PC-3 (cell line): ENCODE data around the gene UPF1. TPM values are rescaled to one million over a fixed set of nuclear protein-coding genes. Genes with fewer than 3 reads are reported as not detected.

Experiments
- ATAC-seq: fragments of 200-7000 bp; cut with Tn5 transposase; 2 replicates; pipeline ENCODE4 v1.9.1; 2020; ENCODE audit warnings: mild to moderate bottlenecking, moderate library complexity
- BruUV-seq: library from RNA; stranded (reverse); fragments of 400-500 nt; replicated peaks from 2 replicates; lab custom pipeline; 2021; lab: Mats Ljungman, UMichigan
- CTCF ChIA-PET: fragments of 300-600 bp; sonication (Branson Sonifier 250); formaldehyde crosslinking; loops from one replicate; lab custom pipeline; 2022; ENCODE audit warnings: antibody characterized with exemption; lab: Charles Lee
- POLR2A ChIA-PET: fragments of 300-600 bp; sonication (Branson Sonifier 250); formaldehyde crosslinking; loops from one replicate; lab custom pipeline; 2022; ENCODE audit warnings: antibody characterized with exemption; ENCODE audit not compliant: unreplicated experiment; lab: Charles Lee
- DNase-seq: peaks from one replicate; pipeline ENCODE4 v3.0.0-alpha.2; 2015
- H2AFZ ChIP-seq: fragments of 300-600 bp; sonication (generic); 2 replicates; pipeline ENCODE4 v1.6.0; 2016; ENCODE audit warnings: antibody characterized with exemption, low read length
- H3F3A ChIP-seq: fragments of 300-600 bp; sonication (generic); one replicate; pipeline ENCODE4 v1.6.0; 2017; ENCODE audit warnings: antibody characterized with exemption, low read length, control low read depth, mild to moderate bottlenecking; ENCODE audit not compliant: unreplicated experiment
- H3K27ac ChIP-seq: fragments of 300-600 bp; sonication (generic); 2 replicates; pipeline ENCODE4 v1.5.1; 2016; ENCODE audit warnings: mild to moderate bottlenecking, low read length
- H3K27me3 ChIP-seq: fragments of 300-600 bp; sonication (generic); 2 replicates; pipeline ENCODE4 v1.6.1; 2016; ENCODE audit warnings: low read length, mixed read lengths
- H3K36me3 ChIP-seq: fragments of 300-600 bp; sonication (generic); 2 replicates; pipeline ENCODE4 v1.6.1; 2016; ENCODE audit warnings: low read depth, mixed run types, low read length, mixed read lengths
- H3K4me1 ChIP-seq: fragments of 300-600 bp; sonication (generic); 2 replicates; pipeline ENCODE4 v1.5.1; 2016; ENCODE audit warnings: low read length; ENCODE audit not compliant: insufficient read depth
- H3K4me2 ChIP-seq: fragments of 300-600 bp; sonication (generic); 2 replicates; pipeline ENCODE4 v1.6.0; 2016; ENCODE audit warnings: low read length
- H3K4me3 ChIP-seq: fragments of 300-600 bp; sonication (generic); 2 replicates; pipeline ENCODE4 v1.5.1; 2016; ENCODE audit warnings: mild to moderate bottlenecking, low read length, mixed read lengths
- H3K79me2 ChIP-seq: fragments of 300-600 bp; sonication (generic); 2 replicates; pipeline ENCODE4 v1.6.1; 2017; ENCODE audit warnings: low read length, mixed read lengths
- H3K9ac ChIP-seq: fragments of 300-600 bp; sonication (generic); 2 replicates; pipeline ENCODE4 v1.6.0; 2016; ENCODE audit warnings: mild to moderate bottlenecking, low read length
- H3K9me2 ChIP-seq: fragments of 300-600 bp; sonication (generic); replicated peaks from 2 replicates; pipeline ENCODE4 v1.6.1; 2016; ENCODE audit warnings: mixed run types, low read length, mixed read lengths
- H3K9me3 ChIP-seq: fragments of 300-600 bp; sonication (generic); 2 replicates; pipeline ENCODE4 v1.6.1; 2016; ENCODE audit warnings: low read length, mixed read lengths
- H4K20me1 ChIP-seq: fragments of 300-600 bp; sonication (generic); 2 replicates; pipeline ENCODE4 v1.6.1; 2016; ENCODE audit warnings: low read length, mixed read lengths
- EZH2 ChIP-seq: fragments of 300-600 bp; sonication (generic); IDR thresholded peaks from one replicate; pipeline ENCODE4 v1.6.1; 2017; ENCODE audit warnings: antibody characterized with exemption, mild to moderate bottlenecking, low read length; ENCODE audit not compliant: unreplicated experiment
- EZH2phosphoT487 ChIP-seq: fragments of 300-600 bp; sonication (generic); IDR thresholded peaks from 2 replicates; pipeline ENCODE4 v1.6.1; 2018; ENCODE audit warnings: mild to moderate bottlenecking, antibody characterized with exemption, low read length, borderline replicate concordance
- intact Hi-C: fragments of 100-400 bp; cut with micrococcal nuclease; formaldehyde crosslinking; loops from 2 replicates; pipeline ENCODE4 v1.9.0; 2023
- total RNA-seq: library from RNA; depleted of rRNA; stranded (reverse); fragments of >200 nt; gene quantifications from 2 replicates; pipeline ENCODE4 v1.2.3, GENCODE V29; 2014
- TF ChIP-seq, protein P1 (sequence below): fragments of 300-600 bp; sonication (generic); conservative IDR thresholded peaks from 2 replicates; pipeline ENCODE4 v1.5.1; 2017; ENCODE audit warnings: antibody characterized with exemption, low read depth, mild to moderate bottlenecking, low read length

The UPF1 gene
- total RNA-seq, 1 experiment from 2014 or later: 97.1 TPM

DNA sequence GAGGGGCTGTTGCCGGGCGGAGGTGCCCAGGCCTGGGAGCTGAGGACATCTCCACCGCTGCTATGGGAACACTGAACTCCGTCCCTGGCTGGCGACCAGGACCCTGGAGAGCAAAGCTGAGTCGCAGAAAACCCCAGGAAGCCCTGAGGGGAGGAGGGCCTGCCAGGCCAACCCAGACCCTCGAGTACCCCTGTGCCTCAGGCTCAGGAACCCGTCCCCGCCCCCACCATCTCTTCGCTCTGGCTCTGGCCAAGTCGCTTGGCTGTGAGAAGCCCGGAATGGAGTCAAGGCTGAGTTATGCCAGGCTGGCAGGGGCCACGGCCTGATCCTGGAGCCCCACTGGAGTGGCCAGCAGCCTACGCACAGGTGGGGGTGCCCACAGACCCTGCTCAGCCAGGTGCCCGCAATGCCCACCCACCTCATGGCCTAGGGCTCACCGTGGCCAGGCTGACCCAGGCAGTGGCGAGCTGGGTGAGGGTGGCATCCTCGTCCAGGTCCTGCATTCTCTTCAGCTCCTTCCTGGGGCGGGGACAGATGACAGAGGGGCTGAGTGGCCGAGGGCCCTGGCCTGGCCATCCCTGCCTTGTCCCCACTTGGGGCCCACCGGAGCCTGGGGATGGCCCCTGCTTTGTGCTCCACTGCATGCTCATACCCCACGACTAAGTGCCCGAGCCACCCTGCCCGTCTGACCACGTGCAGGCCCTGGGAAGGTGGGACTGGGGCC lies 72.7 kb downstream of the UPF1 start:
- H3K9ac ChIP-seq: no peak overlapping the region
- no peaks in the 10 kb centered on the region for H3K79me2 ChIP-seq
- no peaks in the 10 kb centered on the region for H3K9me3 ChIP-seq
- H2AFZ ChIP-seq: no peak overlapping the region
- CTCF ChIA-PET: no interaction called here
- TF ChIP-seq EZH2 (no peak), EZH2phosphoT487 (no peak)
- TF ChIP-seq, protein P1, sequence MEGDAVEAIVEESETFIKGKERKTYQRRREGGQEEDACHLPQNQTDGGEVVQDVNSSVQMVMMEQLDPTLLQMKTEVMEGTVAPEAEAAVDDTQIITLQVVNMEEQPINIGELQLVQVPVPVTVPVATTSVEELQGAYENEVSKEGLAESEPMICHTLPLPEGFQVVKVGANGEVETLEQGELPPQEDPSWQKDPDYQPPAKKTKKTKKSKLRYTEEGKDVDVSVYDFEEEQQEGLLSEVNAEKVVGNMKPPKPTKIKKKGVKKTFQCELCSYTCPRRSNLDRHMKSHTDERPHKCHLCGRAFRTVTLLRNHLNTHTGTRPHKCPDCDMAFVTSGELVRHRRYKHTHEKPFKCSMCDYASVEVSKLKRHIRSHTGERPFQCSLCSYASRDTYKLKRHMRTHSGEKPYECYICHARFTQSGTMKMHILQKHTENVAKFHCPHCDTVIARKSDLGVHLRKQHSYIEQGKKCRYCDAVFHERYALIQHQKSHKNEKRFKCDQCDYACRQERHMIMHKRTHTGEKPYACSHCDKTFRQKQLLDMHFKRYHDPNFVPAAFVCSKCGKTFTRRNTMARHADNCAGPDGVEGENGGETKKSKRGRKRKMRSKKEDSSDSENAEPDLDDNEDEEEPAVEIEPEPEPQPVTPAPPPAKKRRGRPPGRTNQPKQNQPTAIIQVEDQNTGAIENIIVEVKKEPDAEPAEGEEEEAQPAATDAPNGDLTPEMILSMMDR: no peak
- peaks cover 7% of the 10 kb centered on the region; the same call in 1 of the 2 replicates for H3K36me3 ChIP-seq
- no peak overlapping the region for H3K27ac ChIP-seq
- intact Hi-C loops: no loop called here
- POLR2A ChIA-PET: no interaction called here
- no TSS peak for BruUV-seq
- DNase-seq: no peak
- no peak overlapping the region for H3K4me2 ChIP-seq
- H3K9me2 ChIP-seq: no peaks in the 10 kb centered on the region
- H3F3A ChIP-seq: no peaks in the 10 kb centered on the region
- H3K27me3 ChIP-seq: no peaks in the 10 kb centered on the region
- H3K4me3 ChIP-seq: no peak overlapping the region
- no peaks in the 10 kb centered on the region for H4K20me1 ChIP-seq
- H3K4me1 ChIP-seq: no peaks in the 10 kb centered on the region
- ATAC-seq: no peak

DNA sequence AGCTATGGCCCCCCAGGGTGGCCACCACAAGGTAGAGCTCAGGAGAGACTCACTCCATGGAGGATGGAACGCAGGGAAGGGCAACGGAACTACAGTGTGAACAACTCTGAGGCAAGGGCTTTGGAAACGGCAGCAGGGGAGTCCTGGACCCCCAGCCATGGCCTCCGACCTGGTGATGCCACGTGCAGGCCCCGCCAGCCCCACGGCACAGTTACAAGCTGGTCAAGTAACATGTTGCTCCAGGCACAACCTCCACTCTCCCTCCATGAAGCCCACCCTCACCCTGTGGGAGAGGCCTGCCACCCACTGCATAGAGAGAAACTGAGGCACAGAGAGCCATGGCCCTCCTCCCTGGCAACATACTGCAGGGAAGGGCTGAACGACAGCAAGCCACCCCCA lies 73.3 kb downstream of the UPF1 start:
- Histone ChIP-seq H3K4me2 (no peak overlapping the region), H3K27me3 (no peaks in the 10 kb centered on the region), H3K79me2 (no peaks in the 10 kb centered on the region), H3K27ac (no peak overlapping the region), H4K20me1 (no peaks in the 10 kb centered on the region), H2AFZ (no peak overlapping the region), H3K9me3 (no peaks in the 10 kb centered on the region), H3K36me3 (peaks cover 11% of the 10 kb centered on the region; the same call in 1 of the 2 replicates), H3K4me3 (no peak overlapping the region), H3K9me2 (no peaks in the 10 kb centered on the region), H3F3A (no peaks in the 10 kb centered on the region), H3K4me1 (no peaks in the 10 kb centered on the region), H3K9ac (no peak overlapping the region)
- TF ChIP-seq EZH2phosphoT487 (no peak), EZH2 (no peak)
- TF ChIP-seq, protein P1: no peak
- ATAC-seq (no peak), DNase-seq (no peak)
- ChIA-PET CTCF (no interaction called here), POLR2A (no interaction called here)
- BruUV-seq: no TSS peak
- intact Hi-C loops: no loop called here

DNA sequence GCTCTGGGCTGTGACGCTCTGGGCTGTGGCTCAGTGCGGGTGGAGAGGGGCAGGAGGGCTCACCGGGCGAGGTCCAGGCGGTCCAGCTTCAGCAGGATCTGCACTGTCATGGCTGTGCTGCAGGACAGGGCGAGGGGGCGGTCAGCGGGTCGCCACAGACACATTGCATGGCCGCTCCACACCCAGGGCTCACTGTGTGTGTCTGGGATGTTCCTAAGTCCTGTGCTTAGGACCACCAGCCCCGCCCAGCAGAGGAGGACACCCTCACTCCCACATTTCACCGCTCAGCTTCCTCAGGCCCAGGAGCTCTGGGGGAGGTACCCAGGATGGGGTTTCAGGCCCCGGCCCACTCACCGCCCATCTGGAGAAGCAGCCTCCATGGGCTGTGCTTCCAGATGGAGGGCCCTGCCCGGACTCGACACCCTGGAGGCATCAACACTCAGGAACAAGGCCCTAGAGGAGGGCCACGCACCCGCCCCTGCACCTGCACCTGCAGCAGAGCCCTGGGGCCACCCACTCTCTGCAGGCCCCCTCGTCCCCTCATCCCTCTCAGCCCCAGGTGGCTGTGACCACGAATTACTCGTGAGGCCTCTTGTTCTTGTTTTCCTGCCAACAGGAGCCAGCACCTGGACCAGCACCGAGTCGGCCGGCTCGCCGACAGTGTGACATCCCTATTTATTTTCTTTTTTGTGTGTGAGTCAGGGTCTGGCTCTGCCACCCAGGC lies 73.9 kb downstream of the UPF1 start:
- Histone ChIP-seq H3K9ac (no peak overlapping the region), H2AFZ (no peak overlapping the region), H3K27me3 (no peaks in the 10 kb centered on the region), H3K36me3 (peaks cover 11% of the 10 kb centered on the region; the same call in 1 of the 2 replicates), H3F3A (no peaks in the 10 kb centered on the region), H3K27ac (no peak overlapping the region), H3K4me2 (no peak overlapping the region), H3K79me2 (no peaks in the 10 kb centered on the region), H3K9me2 (no peaks in the 10 kb centered on the region), H3K4me1 (no peaks in the 10 kb centered on the region), H4K20me1 (no peaks in the 10 kb centered on the region), H3K9me3 (no peaks in the 10 kb centered on the region), H3K4me3 (no peak overlapping the region)
- no peak for DNase-seq
- TF ChIP-seq EZH2: no peak
- TF ChIP-seq EZH2phosphoT487: no peak
- intact Hi-C loops: no loop called here
- POLR2A ChIA-PET: no interaction called here
- CTCF ChIA-PET: no interaction called here
- ATAC-seq: no peak
- BruUV-seq: no TSS peak
